GM23338 (cell line): ENCODE data around the gene RNF114. TPM values are rescaled to one million over a fixed set of nuclear protein-coding genes. Genes with fewer than 3 reads are reported as not detected.

Source experiments
- ATAC-seq: fragments of 200-7000 bp; cut with Tn5 transposase; 3 replicates; pipeline ENCODE4 v1.9.1; 2020
- DNase-seq: peaks from one replicate; pipeline ENCODE4 v3.0.0-alpha.2; 2015; ENCODE audit warnings: low spot score
- H2AFZ ChIP-seq: fragments of 200-600 bp; sonication (generic); 2 replicates; pipeline ENCODE4 v1.8.0; 2016; ENCODE audit warnings: antibody characterized with exemption, mild to moderate bottlenecking, moderate library complexity
- H3F3A ChIP-seq: fragments of 200-600 bp; sonication (generic); replicated peaks from 2 replicates; pipeline ENCODE4 v1.8.0; 2017; ENCODE audit warnings: antibody characterized with exemption, mixed run types, low read depth
- H3K27ac ChIP-seq: fragments of 200-600 bp; sonication (generic); 2 replicates; pipeline ENCODE4 v1.6.1; 2016; ENCODE audit warnings: low read depth
- H3K27me3 ChIP-seq: fragments of 200-600 bp; sonication (generic); 2 replicates; pipeline ENCODE4 v1.8.0; 2016; ENCODE audit warnings: mild to moderate bottlenecking, mixed run types, moderate library complexity; ENCODE audit not compliant: insufficient read depth
- H3K36me3 ChIP-seq: fragments of 200-600 bp; sonication (generic); 2 replicates; pipeline ENCODE4 v1.8.0; 2016; ENCODE audit warnings: mild to moderate bottlenecking; ENCODE audit not compliant: insufficient read depth
- H3K4me1 ChIP-seq: fragments of 200-600 bp; sonication (generic); 2 replicates; pipeline ENCODE4 v1.8.0; 2016; ENCODE audit warnings: mild to moderate bottlenecking, moderate library complexity; ENCODE audit not compliant: insufficient read depth
- H3K4me2 ChIP-seq: fragments of 200-600 bp; sonication (generic); 2 replicates; pipeline ENCODE4 v1.7.1; 2017; ENCODE audit warnings: mixed run types
- H3K4me3 ChIP-seq: fragments of 200-600 bp; sonication (generic); 2 replicates; pipeline ENCODE4 v1.6.1; 2016; ENCODE audit warnings: mixed run types
- H3K79me2 ChIP-seq: fragments of 200-600 bp; sonication (generic); replicated peaks from 2 replicates; pipeline ENCODE4 v1.8.0; 2017; ENCODE audit warnings: mild to moderate bottlenecking; ENCODE audit not compliant: insufficient read depth
- H3K9me2 ChIP-seq: fragments of 200-600 bp; sonication (generic); 2 replicates; pipeline ENCODE4 v1.8.0; 2017; ENCODE audit not compliant: insufficient read depth
- H4K20me1 ChIP-seq: fragments of 200-600 bp; sonication (generic); replicated peaks from 2 replicates; pipeline ENCODE4 v1.8.0; 2017; ENCODE audit warnings: mild to moderate bottlenecking; ENCODE audit not compliant: insufficient read depth
- H3K27ac Mint-ChIP-seq: 2 replicates; pipeline ENCODE4 v1.8.0; 2020; ENCODE audit warnings: inconsistent platforms, mild to moderate bottlenecking, moderate library complexity, mixed read lengths
- H3K27me3 Mint-ChIP-seq: 3 replicates; pipeline ENCODE4 v1.8.0; 2022; ENCODE audit warnings: low read depth, mild to moderate bottlenecking, moderate library complexity, mixed read lengths, inconsistent platforms; ENCODE audit not compliant: insufficient read depth, poor library complexity
- H3K36me3 Mint-ChIP-seq: 3 replicates; pipeline ENCODE4 v1.8.0; 2021; ENCODE audit warnings: low read depth, mild to moderate bottlenecking, inconsistent platforms, moderate library complexity, mixed read lengths
- H3K4me1 Mint-ChIP-seq: 3 replicates; pipeline ENCODE4 v1.8.0; 2020; ENCODE audit warnings: mild to moderate bottlenecking, inconsistent platforms, mixed read lengths
- H3K4me3 Mint-ChIP-seq: 3 replicates; pipeline ENCODE4 v1.8.0; 2021; ENCODE audit warnings: moderate library complexity, mild to moderate bottlenecking, inconsistent platforms, mixed read lengths
- H3K9me3 Mint-ChIP-seq: 3 replicates; pipeline ENCODE4 v1.8.0; 2020; ENCODE audit warnings: moderate library complexity, mild to moderate bottlenecking, inconsistent platforms, mixed read lengths
- ETS1 ChIP-seq: IDR thresholded peaks from 2 replicates; pipeline ENCODE4 v1.6.1; 2016; ENCODE audit warnings: antibody characterized with exemption
- EZH2 ChIP-seq: fragments of 200-600 bp; sonication (generic); IDR thresholded peaks from one replicate; pipeline ENCODE4 v1.8.0; 2017; ENCODE audit warnings: antibody characterized with exemption, mild to moderate bottlenecking, low read depth; ENCODE audit not compliant: unreplicated experiment
- EZH2phosphoT487 ChIP-seq: fragments of 200-600 bp; sonication (generic); IDR thresholded peaks from one replicate; pipeline ENCODE4 v1.8.1; 2018; ENCODE audit warnings: antibody characterized with exemption; ENCODE audit not compliant: unreplicated experiment
- STAT1 ChIP-seq: IDR thresholded peaks from one replicate; pipeline ENCODE4 v1.6.1; 2016; ENCODE audit warnings: antibody characterized with exemption; ENCODE audit not compliant: unreplicated experiment
- ZNF331 ChIP-seq: fragments of 250-450 bp; sonication (Bioruptor Pico); IDR thresholded peaks from 2 replicates; pipeline ENCODE4 v1.5.0; 2020; ENCODE audit warnings: low read depth, mild to moderate bottlenecking, moderate library complexity
- ZNF462 ChIP-seq: fragments of 250-450 bp; sonication (Bioruptor Pico); IDR thresholded peaks from 2 replicates; pipeline ENCODE4 v1.5.0; 2020; ENCODE audit warnings: mild to moderate bottlenecking, moderate library complexity
- polyA plus RNA-seq: library from polyadenylated mRNA; unstranded; fragments of >200 nt; fragmentation: Nextera tagmentation; extraction: Ambion mirVana; gene quantifications from 2 replicates; pipeline ENCODE4 v1.2.1, GENCODE V29; 2016
- total RNA-seq: library from RNA; depleted of rRNA; stranded (reverse); fragments of >200 nt; shearing (Covaris generic); gene quantifications from 2 replicates; pipeline ENCODE4 v1.2.3, GENCODE V29; 2014

The RNF114 gene
- total and polyA plus RNA-seq, 2 experiments from 2014 or later: 155 to 279 TPM

DNA sequence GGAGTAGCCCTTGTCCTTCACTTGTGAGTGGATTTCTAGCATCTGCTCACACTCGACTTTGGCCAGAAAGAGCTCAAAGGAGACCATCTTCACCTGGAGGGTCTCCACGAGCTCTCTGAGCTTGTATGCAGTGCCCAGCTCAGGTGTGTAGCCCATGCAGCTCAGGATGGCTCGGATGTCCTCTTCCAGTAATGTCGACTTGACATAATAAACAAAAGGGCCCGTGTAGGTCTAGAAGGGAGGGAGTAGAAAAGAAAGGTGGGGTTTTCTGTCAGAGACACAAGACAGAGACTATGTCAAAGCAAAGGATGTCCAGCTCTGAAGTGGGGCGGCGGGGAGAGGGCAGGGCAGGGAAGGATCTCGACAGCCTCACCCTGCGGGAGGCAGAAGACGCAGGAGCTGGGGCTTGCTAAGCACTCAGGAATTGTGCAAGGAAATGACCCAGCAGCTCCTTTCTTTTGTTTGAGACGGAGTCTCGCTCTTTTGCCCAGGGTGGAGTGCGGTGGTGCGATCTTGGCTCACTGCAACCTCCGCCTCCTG lies 29.5 kb upstream of the RNF114 start (continued):
- TF ChIP-seq ZNF462 (CRISPR knock-in tag) (no peak), STAT1 (no peak), ZNF331 (CRISPR knock-in tag) (no peak)

- no peaks in the 10 kb centered on the region for H3K9me2 ChIP-seq
- Mint-ChIP-seq H3K27me3 (peaks cover 1% of the 10 kb centered on the region), H3K36me3 (peaks cover 21% of the 10 kb centered on the region), H3K27ac (no peak overlapping the region), H3K4me3 (no peak overlapping the region), H3K4me1 (no peaks in the 10 kb centered on the region), H3K9me3 (no peaks in the 10 kb centered on the region)
- H3K36me3 ChIP-seq: no peaks in the 10 kb centered on the region; the same call in 1 of the 2 replicates
- no peaks in the 10 kb centered on the region for H3K27me3 ChIP-seq
- no peak overlapping the region for H3K4me3 ChIP-seq
- DNase-seq (no peak), ATAC-seq (no peak)
- no peak overlapping the region for H3K27ac ChIP-seq
- H3F3A ChIP-seq: no peaks in the 10 kb centered on the region
- H2AFZ ChIP-seq: no peak overlapping the region
- no peaks in the 10 kb centered on the region for H3K4me1 ChIP-seq
- H3K4me2 ChIP-seq: no peak overlapping the region
- H3K79me2 ChIP-seq: peaks cover 35% of the 10 kb centered on the region
- H4K20me1 ChIP-seq: peaks cover 17% of the 10 kb centered on the region
- no peak for TF ChIP-seq EZH2phosphoT487
- no peak for TF ChIP-seq ZNF331 (CRISPR knock-in tag)
- no peak for TF ChIP-seq ETS1
- no peak for TF ChIP-seq STAT1
- no peak for TF ChIP-seq ZNF462 (CRISPR knock-in tag)
- no peak for TF ChIP-seq EZH2
Measured at GRCh38 chr20:49907405-49908257, 28.6 kb upstream of the RNF114 start.
